ENCODE data around the gene XPNPEP1.
"Not testable (repeated sequence)": the region's sequence is repeated elsewhere in the genome, so short reads cannot be mapped to it uniquely, and the experiment has no call there.

The XPNPEP1 gene

DNA sequence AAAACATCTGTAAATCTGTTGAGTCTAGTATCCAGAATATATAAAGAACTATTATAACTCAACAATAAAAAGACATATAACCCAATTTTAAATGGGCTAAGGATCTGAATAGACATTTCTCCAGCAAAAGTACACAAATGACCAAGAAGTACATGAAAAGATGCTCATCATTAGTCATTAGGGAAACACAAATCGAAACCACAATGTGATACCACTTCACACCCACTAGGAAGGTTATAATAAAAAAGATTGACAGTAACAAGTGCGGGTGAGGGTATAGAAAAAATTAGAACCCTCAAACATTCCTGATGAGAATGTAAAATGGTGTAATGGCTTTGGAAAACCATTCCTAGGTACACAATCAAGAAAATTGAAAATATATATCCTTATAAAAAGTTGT is 4.1 kb downstream of the XPNPEP1 start:
- Histone ChIP-seq H4K20me1 (ENCODE audit: low read depth, low read length) (no peaks in the 10 kb centered on the region), H3K36me3 (ENCODE audit: low read length) (no peaks in the 10 kb centered on the region), H3K9ac (ENCODE audit: low read length) (no peak overlapping the region), H3K79me2 (ENCODE audit: insufficient read depth, low read length) (peaks cover 88% of the 10 kb centered on the region), H3K9me2 (replicated peaks; ENCODE audit: insufficient read depth, low read length) (no peaks in the 10 kb centered on the region), H3K9me3 (ENCODE audit: insufficient read depth, low read length) (no peaks in the 10 kb centered on the region), H3F3A (ENCODE audit: insufficient read depth) (peaks cover 40% of the 10 kb centered on the region), H3K4me2 (ENCODE audit: low read depth, low read length, poor library complexity, severe bottlenecking) (no peak overlapping the region), H3K4me3 (ENCODE audit: insufficient read depth, low read length, poor library complexity, severe bottlenecking) (no peak overlapping the region), H3K27me3 (ENCODE audit: low read length) (no peaks in the 10 kb centered on the region), H3K27ac (ENCODE audit: low read depth, low read length) (no peak overlapping the region; the same call in 1 of the 2 replicates), H2AFZ (ENCODE audit: low read depth, low read length, severe bottlenecking) (no peak overlapping the region)
- TF ChIP-seq EZH2phosphoT487 (conservative IDR thresholded peaks at IDR 0.05; ENCODE audit: low read length) = no peak
- TF ChIP-seq, protein P1, sequence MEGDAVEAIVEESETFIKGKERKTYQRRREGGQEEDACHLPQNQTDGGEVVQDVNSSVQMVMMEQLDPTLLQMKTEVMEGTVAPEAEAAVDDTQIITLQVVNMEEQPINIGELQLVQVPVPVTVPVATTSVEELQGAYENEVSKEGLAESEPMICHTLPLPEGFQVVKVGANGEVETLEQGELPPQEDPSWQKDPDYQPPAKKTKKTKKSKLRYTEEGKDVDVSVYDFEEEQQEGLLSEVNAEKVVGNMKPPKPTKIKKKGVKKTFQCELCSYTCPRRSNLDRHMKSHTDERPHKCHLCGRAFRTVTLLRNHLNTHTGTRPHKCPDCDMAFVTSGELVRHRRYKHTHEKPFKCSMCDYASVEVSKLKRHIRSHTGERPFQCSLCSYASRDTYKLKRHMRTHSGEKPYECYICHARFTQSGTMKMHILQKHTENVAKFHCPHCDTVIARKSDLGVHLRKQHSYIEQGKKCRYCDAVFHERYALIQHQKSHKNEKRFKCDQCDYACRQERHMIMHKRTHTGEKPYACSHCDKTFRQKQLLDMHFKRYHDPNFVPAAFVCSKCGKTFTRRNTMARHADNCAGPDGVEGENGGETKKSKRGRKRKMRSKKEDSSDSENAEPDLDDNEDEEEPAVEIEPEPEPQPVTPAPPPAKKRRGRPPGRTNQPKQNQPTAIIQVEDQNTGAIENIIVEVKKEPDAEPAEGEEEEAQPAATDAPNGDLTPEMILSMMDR (IDR thresholded peaks at IDR 0.05; ENCODE audit: insufficient read depth, low read length, poor library complexity, severe bottlenecking) = no peak

DNA sequence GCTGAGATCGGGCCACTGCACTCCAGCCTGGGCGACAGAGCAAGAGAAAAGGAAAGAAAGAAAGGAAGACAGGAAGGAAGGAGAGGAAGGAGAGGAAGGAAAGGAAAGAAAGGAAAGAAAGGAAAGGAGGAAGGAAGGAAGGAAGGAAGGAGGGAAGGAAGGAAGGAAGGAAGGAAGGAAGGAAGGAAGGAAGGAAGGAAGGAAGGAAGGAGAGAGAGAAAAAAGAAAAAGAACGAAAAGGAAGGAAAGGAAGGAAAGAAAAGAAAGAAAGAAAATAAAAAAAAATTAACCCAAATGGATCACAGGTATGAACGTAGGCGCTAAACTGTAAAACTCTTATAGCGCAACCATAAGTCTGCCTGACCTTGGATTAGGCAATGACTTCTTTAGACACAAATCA is 4.6 kb downstream of the XPNPEP1 start:
- H2AFZ ChIP-seq (ENCODE audit: low read depth, low read length, severe bottlenecking); H3K9me3 ChIP-seq (ENCODE audit: insufficient read depth, low read length); H3K27me3 ChIP-seq (ENCODE audit: low read length); H3K9me2 ChIP-seq (replicated peaks; ENCODE audit: insufficient read depth, low read length); H3K36me3 ChIP-seq (ENCODE audit: low read length); H4K20me1 ChIP-seq (ENCODE audit: low read depth, low read length); H3K9ac ChIP-seq (ENCODE audit: low read length); H3K4me2 ChIP-seq (ENCODE audit: low read depth, low read length, poor library complexity, severe bottlenecking); H3K27ac ChIP-seq (ENCODE audit: low read depth, low read length); H3K4me3 ChIP-seq (ENCODE audit: insufficient read depth, low read length, poor library complexity, severe bottlenecking): not testable (repeated sequence)
- Histone ChIP-seq H3K79me2 (ENCODE audit: insufficient read depth, low read length) (peaks cover 93% of the 10 kb centered on the region), H3F3A (ENCODE audit: insufficient read depth) (peaks cover 45% of the 10 kb centered on the region)

DNA sequence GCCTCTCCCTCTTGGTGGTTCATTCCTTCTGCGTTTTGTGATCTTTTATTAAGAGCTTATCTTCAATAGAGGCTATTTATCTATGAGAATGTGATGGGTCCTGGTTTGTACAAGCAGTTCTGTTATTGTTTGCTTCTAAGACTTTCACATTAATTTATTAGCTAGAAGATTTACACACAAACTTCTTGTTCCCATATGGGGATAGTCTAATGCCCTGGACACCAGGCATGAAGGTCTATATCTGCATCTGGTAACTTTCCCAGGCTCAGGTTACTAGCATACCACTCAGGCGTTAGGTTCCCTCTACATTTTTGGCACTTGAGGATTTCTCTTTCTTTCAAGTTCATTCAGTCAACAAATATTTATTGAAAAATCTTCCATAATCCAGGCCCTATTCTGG is 7.7 kb downstream of the XPNPEP1 start:
- Histone ChIP-seq H3K27ac (ENCODE audit: low read depth, low read length) (peak overlapping the region; percentile 94), H3K4me3 (ENCODE audit: insufficient read depth, low read length, poor library complexity, severe bottlenecking) (peak overlapping the region; percentile 6), H3K9me3 (ENCODE audit: insufficient read depth, low read length) (no peaks in the 10 kb centered on the region), H3F3A (ENCODE audit: insufficient read depth) (peaks cover 58% of the 10 kb centered on the region), H3K36me3 (ENCODE audit: low read length) (peaks cover 5% of the 10 kb centered on the region; the same call in 1 of the 2 replicates), H4K20me1 (ENCODE audit: low read depth, low read length) (no peaks in the 10 kb centered on the region), H3K9me2 (replicated peaks; ENCODE audit: insufficient read depth, low read length) (no peaks in the 10 kb centered on the region), H3K79me2 (ENCODE audit: insufficient read depth, low read length) (peaks cover 88% of the 10 kb centered on the region), H3K4me2 (ENCODE audit: low read depth, low read length, poor library complexity, severe bottlenecking) (peak overlapping the region; percentile 63), H3K27me3 (ENCODE audit: low read length) (no peaks in the 10 kb centered on the region), H2AFZ (ENCODE audit: low read depth, low read length, severe bottlenecking) (no peak overlapping the region), H3K9ac (ENCODE audit: low read length) (peak overlapping the region; percentile 48)
- TF ChIP-seq EZH2phosphoT487 (conservative IDR thresholded peaks at IDR 0.05; ENCODE audit: low read length) = no peak
- TF ChIP-seq, protein P1 (IDR thresholded peaks at IDR 0.05; ENCODE audit: insufficient read depth, low read length, poor library complexity, severe bottlenecking) = no peak

DNA sequence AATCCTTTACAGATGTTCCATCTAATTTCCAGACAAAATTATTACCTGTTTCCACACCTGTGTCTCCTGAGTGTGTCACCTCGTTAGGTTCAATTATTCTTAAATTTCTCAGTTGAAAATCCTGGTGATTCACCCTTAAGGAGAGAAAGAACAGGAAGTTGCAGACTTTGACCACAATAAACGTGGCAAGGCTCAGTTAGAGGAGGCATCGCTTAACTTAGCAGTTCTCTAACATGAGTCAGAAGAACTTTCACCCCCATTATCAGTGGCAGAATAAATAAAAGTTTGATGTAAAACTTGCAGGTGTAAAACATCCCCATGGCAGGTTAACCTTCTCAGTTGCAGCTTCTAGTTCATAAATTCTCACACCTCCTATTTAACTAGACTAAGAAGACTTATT is 8.3 kb downstream of the XPNPEP1 start:
- peak overlapping the region; percentile 94 for H3K27ac ChIP-seq (ENCODE audit: low read depth, low read length)
- H3K4me3 ChIP-seq (ENCODE audit: insufficient read depth, low read length, poor library complexity, severe bottlenecking) = peak overlapping the region; percentile 6
- H4K20me1 ChIP-seq (ENCODE audit: low read depth, low read length) = no peaks in the 10 kb centered on the region
- peaks cover 6% of the 10 kb centered on the region; the same call in 1 of the 2 replicates for H3K36me3 ChIP-seq (ENCODE audit: low read length)
- no peak overlapping the region for H2AFZ ChIP-seq (ENCODE audit: low read depth, low read length, severe bottlenecking)
- peaks cover 85% of the 10 kb centered on the region for H3K79me2 ChIP-seq (ENCODE audit: insufficient read depth, low read length)
- H3K4me2 ChIP-seq (ENCODE audit: low read depth, low read length, poor library complexity, severe bottlenecking) = peak overlapping the region; percentile 63
- no peak for TF ChIP-seq EZH2phosphoT487 (conservative IDR thresholded peaks at IDR 0.05; ENCODE audit: low read length)
- TF ChIP-seq, protein P1 (IDR thresholded peaks at IDR 0.05; ENCODE audit: insufficient read depth, low read length, poor library complexity, severe bottlenecking) = no peak
- H3K9me3 ChIP-seq (ENCODE audit: insufficient read depth, low read length) = no peaks in the 10 kb centered on the region
- peak overlapping the region; percentile 48 for H3K9ac ChIP-seq (ENCODE audit: low read length)
- H3K9me2 ChIP-seq (replicated peaks; ENCODE audit: insufficient read depth, low read length) = no peaks in the 10 kb centered on the region
- peaks cover 52% of the 10 kb centered on the region for H3F3A ChIP-seq (ENCODE audit: insufficient read depth)
- no peaks in the 10 kb centered on the region for H3K27me3 ChIP-seq (ENCODE audit: low read length)

Measured in SU-DHL-6 (cell line).